ENCODE data around the gene SEMA3D.

SEMA3D gene

GRCh38 chr7:85095366-85095765, 91.5 kb downstream of the SEMA3D start:
- in situ Hi-C loops (cut with MboI; ENCODE audit: low pct_unique_long_range_greater_than_20kb, low sequenced_read_pairs) = no loop called here
- DNase-seq = no peak

GRCh38 chr7:85094046-85094725, 92.7 kb downstream of the SEMA3D start:
- in situ Hi-C loops (cut with MboI; ENCODE audit: low pct_unique_long_range_greater_than_20kb, low sequenced_read_pairs) = no loop called here
- DNase-seq = no peak

DNA sequence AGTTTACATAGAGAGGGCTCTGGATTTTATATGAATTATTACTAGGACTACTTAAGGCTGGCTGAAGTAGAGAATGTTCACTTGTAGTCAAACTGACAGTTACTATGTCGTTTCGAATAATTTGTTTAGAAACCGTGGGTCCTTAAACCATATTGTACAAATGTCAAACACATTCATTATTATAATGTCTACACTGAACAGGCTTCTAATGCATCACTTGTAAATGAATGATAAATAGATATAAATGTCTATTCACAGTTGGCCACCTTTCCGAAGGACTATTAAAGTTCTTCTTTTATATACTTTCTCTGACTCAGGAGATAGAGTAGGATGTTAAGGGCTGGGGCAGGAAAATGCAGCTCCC, 95.3 kb downstream of the SEMA3D start:
- in situ Hi-C loops (cut with MboI; ENCODE audit: low pct_unique_long_range_greater_than_20kb, low sequenced_read_pairs) = no loop called here
- no peak for DNase-seq

DNA sequence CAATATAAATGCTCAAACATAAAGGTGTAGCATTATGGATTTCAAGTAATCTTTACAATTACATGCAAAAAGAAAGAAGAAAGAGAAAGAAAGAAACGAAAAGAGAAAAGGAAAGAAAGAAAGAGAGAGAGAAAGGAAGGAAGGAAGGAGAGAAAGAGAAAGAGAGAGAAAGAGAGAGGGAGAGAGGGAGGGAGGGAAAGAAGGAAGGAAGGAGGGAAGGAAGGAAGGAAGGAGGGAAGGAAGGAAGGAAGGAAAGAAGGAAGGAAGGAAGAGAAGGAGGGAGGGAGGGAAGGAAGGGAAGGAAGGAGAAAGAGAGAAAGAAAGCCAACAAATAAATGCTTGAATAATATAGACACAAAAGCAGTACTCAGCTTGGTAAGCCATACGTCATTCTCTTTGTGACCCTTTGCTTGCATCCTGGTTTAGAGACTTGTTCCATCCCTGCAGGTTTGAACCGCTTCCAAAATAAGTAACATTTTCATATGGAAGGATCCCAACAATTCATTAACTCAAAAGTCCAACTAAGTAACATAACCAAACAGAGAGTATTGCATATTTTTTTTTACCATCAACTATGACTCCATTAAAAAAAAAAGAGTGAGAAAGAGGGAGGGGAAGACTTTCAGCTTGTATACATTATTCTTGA, 95.8 kb downstream of the SEMA3D start:
- in situ Hi-C loops (cut with MboI; ENCODE audit: low pct_unique_long_range_greater_than_20kb, low sequenced_read_pairs) = no loop called here
- DNase-seq = no peak

- DNase-seq = no peak
- in situ Hi-C loops (cut with MboI; ENCODE audit: low pct_unique_long_range_greater_than_20kb, low sequenced_read_pairs) = no loop called here
These were observed 96.7 kb downstream of the SEMA3D start for GRCh38 chr7:85090143-85090542.

- in situ Hi-C loops (cut with MboI; ENCODE audit: low pct_unique_long_range_greater_than_20kb, low sequenced_read_pairs) = no loop called here
- no peak for DNase-seq
These were observed 105.0 kb downstream of the SEMA3D start for GRCh38 chr7:85081846-85082245.

GRCh38 chr7:85081392-85081791, 105.5 kb downstream of the SEMA3D start:
- no peak for DNase-seq
- in situ Hi-C loops (cut with MboI; ENCODE audit: low pct_unique_long_range_greater_than_20kb, low sequenced_read_pairs) = no loop called here

- DNase-seq = no peak
- in situ Hi-C loops (cut with MboI; ENCODE audit: low pct_unique_long_range_greater_than_20kb, low sequenced_read_pairs) = no loop called here
These were observed 107.4 kb downstream of the SEMA3D start for GRCh38 chr7:85079434-85079833.

DNA sequence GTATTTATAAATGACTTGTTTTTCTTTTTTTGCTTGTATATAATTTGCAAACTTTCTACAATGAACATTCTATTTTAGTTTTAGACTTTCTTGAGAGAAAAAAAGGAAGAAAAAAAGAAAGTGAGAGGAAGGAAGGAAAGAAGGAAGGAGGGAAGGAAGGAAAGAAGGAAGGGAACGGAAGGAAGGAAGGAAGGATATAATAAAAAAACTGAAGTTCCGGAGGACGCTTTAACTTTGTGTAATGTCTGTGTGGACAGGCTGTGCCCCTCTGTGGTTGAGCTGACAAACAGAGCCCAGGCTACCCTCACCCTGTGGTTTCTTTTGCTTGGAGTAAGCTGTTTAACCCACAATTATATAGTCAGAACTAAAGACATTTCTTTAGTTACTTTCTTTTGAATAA, 108.7 kb downstream of the SEMA3D start:
- peak; percentile 28 for DNase-seq
- in situ Hi-C loops (cut with MboI; ENCODE audit: low pct_unique_long_range_greater_than_20kb, low sequenced_read_pairs) = no loop called here

GRCh38 chr7:85075864-85076263, 111.0 kb downstream of the SEMA3D start:
- no peak for DNase-seq
- in situ Hi-C loops (cut with MboI; ENCODE audit: low pct_unique_long_range_greater_than_20kb, low sequenced_read_pairs) = no loop called here

DNA sequence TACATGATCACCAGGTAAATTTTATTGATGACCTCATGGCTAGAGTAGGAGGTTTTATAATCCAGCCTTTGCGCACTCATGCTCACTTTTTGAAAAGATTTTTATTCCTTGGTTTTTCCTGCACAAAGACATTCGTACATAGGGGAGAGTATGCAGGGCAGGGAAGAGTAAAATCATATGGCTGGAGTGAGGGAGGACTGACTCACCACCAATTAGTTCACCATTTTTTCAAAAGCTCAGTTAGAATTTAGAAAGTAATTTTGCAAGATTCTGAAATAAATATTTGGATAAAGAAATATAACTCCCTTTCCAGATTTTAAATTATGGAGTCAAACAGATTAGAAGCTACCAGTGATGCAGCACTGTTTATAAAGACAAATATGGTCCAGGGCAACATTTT, 111.9 kb downstream of the SEMA3D start:
- no peak for DNase-seq
- in situ Hi-C loops (cut with MboI; ENCODE audit: low pct_unique_long_range_greater_than_20kb, low sequenced_read_pairs) = no loop called here

DNA sequence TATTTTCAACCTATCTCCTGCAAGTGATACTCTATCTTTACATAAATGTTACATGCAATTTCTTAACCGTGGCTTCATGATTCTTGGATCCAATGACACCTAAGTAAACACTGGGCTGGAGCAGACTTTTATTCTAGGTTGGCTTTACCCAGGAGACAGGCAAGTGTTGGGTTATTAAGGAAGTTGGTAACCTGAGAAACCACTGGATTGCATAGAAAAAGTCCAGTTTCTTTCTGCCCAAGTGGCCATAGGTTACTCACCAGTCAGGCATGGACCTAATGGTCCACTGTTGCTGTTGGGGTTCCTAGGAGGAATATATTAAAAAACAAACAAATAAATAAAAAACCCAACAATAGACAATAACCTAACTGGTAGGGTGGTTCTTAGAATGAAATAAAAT, 112.8 kb downstream of the SEMA3D start:
- DNase-seq = no peak
- in situ Hi-C loops (cut with MboI; ENCODE audit: low pct_unique_long_range_greater_than_20kb, low sequenced_read_pairs) = no loop called here

GRCh38 chr7:85070967-85071628, 115.8 kb downstream of the SEMA3D start:
- DNase-seq = no peak

GRCh38 chr7:85068799-85069198, 118.1 kb downstream of the SEMA3D start:
- in situ Hi-C loops (cut with MboI; ENCODE audit: low pct_unique_long_range_greater_than_20kb, low sequenced_read_pairs) = no loop called here

More at GRCh38 chr7:85070967-85071628, 115.8 kb downstream of the SEMA3D start:
- in situ Hi-C loops (cut with MboI; ENCODE audit: low pct_unique_long_range_greater_than_20kb, low sequenced_read_pairs) = no loop called here

DNA sequence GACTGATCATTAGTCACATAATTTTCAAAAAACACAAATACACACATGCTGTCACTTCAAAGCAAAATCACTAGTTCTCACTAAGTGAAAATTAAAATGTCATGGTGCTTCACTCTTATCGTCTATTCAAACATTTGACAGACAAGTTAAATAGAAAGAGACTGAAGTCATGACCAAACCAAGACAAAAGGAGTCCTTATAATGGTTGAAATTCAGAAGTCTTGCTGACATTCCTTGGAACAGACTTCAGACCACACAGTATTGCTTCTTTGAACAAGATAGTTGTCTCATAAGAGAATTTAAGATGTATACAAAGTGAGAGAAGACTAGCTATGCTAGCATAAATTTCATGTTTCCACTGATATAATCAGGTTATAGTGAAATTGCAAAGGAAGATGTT, 119.5 kb downstream of the SEMA3D start:
- in situ Hi-C loops (cut with MboI; ENCODE audit: low pct_unique_long_range_greater_than_20kb, low sequenced_read_pairs) = no loop called here
- DNase-seq = no peak

More at GRCh38 chr7:85068799-85069198, 118.1 kb downstream of the SEMA3D start:
- DNase-seq = no peak

DNA sequence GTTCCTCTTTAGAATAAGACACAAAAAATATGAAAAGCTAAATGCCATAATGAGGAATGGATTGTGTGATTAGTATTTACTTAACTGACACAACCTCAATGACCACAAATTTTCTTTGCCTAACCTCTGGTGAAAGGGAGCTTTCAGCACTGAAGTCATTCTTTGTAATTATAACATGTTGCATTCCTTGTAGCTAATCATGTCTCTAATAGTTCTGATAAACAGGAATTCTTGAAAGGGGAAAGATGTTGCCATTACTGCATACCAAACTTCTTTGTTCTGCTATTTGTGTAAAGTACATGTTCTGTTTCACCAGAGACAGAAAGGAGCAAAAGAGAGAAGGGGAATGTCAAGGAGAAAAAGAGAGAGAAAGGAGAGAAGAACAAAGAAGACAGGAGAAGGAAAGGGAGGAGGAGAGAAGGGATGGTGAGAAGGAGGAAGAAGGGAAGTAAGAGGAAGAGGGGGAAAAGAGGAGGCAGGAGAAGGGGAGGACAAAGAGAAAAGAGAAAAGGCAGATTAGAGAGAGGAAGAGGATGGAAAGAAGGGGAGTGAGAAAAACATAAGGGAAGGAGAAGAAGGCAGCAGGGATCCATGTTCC, 120.9 kb downstream of the SEMA3D start:
- in situ Hi-C loops (cut with MboI; ENCODE audit: low pct_unique_long_range_greater_than_20kb, low sequenced_read_pairs) = no loop called here
- no peak for DNase-seq

DNA sequence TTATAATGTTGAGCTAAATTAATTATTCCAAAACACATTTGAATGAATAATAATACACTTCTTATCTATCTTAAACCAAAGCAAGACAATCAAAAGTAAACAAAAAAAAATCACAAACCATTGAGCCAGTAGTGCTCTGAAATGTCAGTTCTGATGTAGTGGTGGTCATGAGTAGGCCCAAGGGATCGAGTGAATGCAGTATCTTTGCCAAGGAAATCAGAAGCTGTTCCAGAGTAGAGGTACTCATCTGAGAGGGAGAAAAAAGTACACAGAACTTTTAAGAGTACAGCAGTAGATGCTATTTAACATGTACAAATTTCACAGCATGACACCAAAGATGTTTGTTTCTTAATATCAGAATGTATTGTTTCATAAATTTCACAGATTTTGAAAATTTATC, 121.5 kb downstream of the SEMA3D start:
- in situ Hi-C loops (cut with MboI; ENCODE audit: low pct_unique_long_range_greater_than_20kb, low sequenced_read_pairs) = no loop called here
- DNase-seq = no peak

DNA sequence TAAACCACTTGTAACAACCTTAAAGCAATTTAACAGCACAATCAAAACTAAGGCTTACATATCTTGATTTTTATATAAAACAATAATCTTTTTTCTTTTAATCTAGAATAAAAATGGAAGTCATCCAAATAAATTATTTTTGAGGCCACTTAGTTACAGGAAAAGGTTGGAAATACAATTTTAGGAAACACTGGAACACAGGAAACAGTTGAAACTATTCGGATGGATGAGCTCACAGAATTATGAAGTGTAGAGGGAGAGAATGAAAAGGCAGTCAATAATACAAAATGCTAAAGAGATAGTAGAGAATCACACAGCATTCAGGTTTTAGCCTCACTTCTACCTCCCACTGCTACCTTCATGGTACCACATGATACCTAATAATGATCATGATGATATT, 124.2 kb downstream of the SEMA3D start:
- in situ Hi-C loops (cut with MboI; ENCODE audit: low pct_unique_long_range_greater_than_20kb, low sequenced_read_pairs) = no loop called here

DNA sequence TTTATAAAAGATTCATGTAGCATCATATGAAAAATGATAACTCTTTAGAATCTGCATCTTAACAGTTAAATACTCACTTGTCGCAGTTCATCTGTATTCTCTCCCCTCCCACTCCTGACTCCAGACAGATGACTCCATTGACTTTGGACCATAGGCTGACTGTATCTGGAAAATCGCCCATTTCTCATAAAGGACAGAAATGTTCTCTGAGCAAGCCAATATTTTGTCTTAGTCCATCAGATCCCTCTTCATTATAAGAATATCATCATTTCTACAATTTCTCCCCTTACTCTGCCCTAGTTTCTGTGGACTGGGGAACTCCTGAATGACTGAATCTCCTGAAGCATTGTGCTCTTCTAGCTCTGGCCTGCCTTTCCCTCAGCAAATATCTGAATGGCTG, 125.4 kb downstream of the SEMA3D start:
- in situ Hi-C loops (cut with MboI; ENCODE audit: low pct_unique_long_range_greater_than_20kb, low sequenced_read_pairs) = no loop called here
- no peak for DNase-seq

More for the DNA sequence above, 124.2 kb downstream of the SEMA3D start:
- no peak for DNase-seq

GRCh38 chr7:85060696-85061095, 126.2 kb downstream of the SEMA3D start:
- no peak for DNase-seq
- in situ Hi-C loops (cut with MboI; ENCODE audit: low pct_unique_long_range_greater_than_20kb, low sequenced_read_pairs) = no loop called here

Data from KBM-7 (cell line).